Brain pericyte (primary cell): ENCODE data around the gene LPP.

ENCODE experiments used
- DNase-seq: peaks from one replicate; pipeline ENCODE4 v3.0.0-alpha.2; 2012; ENCODE audit warnings: low read depth, low spot score

The LPP gene

GRCh38 chr3:188510366-188510765 lies 356.4 kb downstream of the LPP start:
- no peak for DNase-seq

DNA sequence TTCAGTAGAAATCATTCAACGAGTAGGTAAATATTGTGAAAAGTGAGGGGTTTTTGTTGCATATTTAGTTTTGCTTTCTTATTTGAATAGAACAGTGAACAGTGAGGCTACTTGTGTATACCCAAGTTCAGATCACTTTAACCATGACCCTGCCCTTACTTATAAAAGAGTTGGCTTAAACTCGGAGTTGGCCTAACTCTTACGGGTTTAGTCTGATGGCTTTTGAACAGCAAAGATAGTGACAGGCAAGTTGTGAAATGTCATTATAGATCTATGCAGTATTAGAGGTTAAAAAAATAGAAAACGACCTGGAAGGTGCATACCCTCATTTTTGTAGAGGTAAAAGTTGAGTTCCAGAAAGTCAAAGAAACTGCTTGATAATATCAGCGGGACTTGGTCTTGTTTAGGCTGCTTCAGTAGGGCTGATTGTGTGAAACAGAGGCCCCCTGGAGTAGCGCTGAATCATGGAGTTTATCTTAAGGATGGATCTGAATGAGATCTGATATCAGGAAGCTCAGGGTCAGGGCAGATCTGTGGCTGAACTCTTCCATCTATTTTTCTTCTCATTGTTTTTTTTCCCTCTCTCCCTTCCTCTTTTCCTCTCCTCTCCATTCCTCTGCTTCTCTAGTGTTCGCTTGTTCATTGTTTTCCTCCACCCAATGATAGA lies 359.8 kb downstream of the LPP start:
- DNase-seq, result no peak

DNA sequence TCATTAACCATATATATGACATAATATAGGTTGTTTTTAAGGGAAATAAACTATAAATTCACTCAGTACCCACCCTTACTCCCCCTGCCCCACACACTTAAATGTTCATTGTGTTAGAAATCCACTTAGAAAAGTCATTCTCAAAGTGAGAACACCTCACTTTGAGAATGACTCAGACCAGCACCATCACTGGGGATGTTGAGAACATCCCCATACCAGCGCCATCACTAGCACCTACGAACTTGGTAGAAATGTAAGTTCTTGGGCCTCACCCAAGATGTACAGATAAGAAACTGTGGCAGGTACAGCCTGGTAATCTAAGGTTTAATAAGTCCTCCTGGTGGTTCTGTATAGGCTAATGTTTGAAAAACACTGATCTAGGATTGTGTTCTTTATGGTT lies 362.6 kb downstream of the LPP start:
- no peak for DNase-seq

GRCh38 chr3:188518416-188518815 lies 364.5 kb downstream of the LPP start:
- DNase-seq, result no peak

GRCh38 chr3:188518835-188519452 lies 365.0 kb downstream of the LPP start:
- no peak for DNase-seq

GRCh38 chr3:188520466-188520865 lies 366.5 kb downstream of the LPP start:
- DNase-seq, result no peak

GRCh38 chr3:188522115-188522514 lies 368.2 kb downstream of the LPP start:
- no peak for DNase-seq

DNA sequence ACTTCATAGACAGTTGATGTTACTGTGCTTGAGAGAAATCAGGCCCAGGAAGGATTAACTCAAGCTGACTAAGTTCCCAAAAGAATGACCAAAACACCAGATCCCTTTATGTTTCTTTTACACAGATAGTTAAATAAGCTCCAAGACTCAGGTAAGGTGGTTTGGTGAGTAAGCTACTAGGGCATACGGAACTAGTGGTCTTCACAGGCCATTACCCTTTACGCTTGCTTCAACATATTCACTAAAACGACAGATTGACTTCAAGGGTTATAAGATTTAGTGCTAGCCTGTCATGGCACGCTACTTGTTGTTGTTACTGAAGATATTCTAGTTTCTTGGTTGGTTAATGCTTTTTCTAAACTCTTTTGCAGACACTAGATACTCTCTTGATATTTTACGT lies 369.3 kb downstream of the LPP start:
- DNase-seq, result no peak

DNA sequence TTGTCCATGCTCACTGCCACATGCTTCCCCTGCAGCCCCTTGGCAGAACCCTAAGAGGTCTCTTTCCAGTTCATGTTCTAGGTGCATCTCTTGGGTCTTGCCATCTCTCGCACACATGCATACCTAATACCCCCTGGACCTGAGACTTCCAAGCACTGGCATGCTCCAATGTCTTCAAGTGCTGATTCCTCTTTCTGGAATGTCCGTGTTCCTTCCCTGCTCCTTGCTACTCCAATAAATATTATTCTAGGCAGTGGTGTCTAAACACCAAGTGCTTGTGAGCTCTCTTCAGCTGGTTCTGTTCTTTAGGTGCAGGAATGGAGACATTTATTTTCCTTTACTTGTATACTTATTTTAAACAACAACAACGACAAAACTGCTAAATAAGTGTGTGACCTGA lies 370.1 kb downstream of the LPP start:
- DNase-seq, result no peak

DNA sequence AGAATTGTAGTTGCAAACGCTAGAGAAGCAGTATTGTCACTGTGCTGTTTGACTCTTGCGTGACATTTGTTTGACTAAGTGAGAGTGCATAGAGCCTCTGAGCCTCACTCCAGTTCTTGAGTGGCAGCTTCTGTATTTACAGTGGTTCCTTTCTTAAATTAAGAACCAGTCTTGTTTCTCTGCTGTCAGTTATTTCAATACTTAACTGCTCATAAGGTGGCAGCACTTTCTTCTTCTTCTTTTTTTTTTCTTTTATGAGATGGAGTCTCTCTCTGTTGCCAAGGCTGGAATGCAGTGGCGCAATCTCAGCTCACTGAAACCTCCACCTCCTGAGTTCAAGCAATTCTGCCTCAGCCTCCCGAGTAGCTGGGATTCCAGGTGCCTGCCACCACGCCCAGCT lies 372.1 kb downstream of the LPP start:
- DNase-seq, result no peak

DNA sequence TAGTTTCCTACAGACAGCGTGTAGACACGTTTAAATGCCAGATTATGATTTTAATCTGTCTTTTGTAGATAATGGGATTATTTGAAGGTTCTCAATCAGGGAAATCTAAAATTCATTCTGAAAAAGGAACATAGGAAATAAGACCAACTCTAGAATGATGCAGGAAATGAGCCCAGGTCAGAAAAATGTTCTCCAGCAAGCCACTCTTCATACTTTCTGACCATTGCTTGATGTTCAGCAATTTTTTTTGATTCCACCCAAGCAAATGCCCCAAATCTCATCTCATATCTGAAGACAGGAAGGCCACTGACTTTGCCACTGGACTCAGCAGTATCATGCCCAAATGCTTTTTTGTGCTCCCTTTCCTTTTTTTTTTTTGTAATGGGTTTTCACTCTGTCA lies 373.4 kb downstream of the LPP start:
- DNase-seq, result no peak

GRCh38 chr3:188528396-188528795 lies 374.4 kb downstream of the LPP start:
- no peak for DNase-seq

DNA sequence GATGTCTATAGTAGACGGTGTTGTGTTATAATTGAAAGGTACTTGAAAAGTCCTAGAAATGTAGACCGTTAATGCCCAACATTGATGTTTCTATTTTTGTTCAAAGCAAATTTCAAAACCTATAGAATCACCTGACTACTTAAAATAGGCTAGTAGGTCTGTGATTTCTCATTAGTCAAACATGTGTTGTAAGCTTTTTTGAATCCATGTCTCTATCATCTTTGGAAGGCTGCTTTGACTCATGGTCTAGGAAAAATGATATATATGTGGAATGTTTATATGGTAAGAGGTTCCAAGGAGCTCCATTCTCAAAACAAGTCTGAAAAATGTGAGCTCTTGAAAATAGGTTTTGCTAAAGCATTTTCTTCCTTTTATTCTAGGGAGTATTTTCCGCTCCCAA lies 375.3 kb downstream of the LPP start:
- no peak for DNase-seq

GRCh38 chr3:188530226-188530625 lies 376.3 kb downstream of the LPP start:
- DNase-seq, result no peak

- DNase-seq, result no peak
Measured at GRCh38 chr3:188531210-188531609, 377.3 kb downstream of the LPP start.

- DNase-seq, result no peak
Measured at GRCh38 chr3:188533172-188533571, 379.2 kb downstream of the LPP start.

DNA sequence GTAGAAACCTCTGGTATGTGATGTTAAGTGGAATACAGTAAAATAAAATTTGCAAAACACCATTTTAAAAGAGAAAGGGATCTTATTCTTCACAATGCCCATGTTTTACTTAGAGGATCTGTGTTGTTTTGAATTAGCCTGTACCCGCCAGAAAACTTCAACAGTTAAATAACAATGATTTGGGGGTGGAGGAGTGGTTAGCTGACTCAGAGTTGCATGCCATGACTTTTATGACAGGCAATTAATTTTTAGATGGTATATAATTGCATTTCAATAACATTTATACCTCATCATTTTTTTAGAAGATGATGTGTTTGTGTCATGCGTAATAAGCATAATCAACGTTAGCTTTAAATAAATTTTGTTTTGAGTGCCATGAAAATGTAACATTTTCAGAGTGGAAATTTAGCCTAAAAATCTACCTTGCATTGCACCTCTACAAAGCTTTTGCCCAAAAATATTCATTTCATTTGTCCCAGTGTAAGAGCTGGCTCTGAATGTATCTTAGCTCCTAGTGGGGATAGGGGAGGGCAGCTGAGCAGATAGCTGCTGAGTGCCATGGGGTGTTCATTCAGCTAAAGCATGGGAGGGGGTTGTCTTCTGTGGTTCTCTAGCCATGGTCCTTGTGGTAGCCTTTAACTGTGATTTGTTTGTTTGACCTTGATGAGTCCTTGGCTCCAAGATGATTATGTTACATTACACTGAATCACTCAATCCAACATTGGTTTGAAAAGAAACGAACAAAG lies 379.8 kb downstream of the LPP start:
- DNase-seq, result no peak

- DNase-seq, result no peak
Measured at GRCh38 chr3:188534633-188535032, 380.7 kb downstream of the LPP start.

DNA sequence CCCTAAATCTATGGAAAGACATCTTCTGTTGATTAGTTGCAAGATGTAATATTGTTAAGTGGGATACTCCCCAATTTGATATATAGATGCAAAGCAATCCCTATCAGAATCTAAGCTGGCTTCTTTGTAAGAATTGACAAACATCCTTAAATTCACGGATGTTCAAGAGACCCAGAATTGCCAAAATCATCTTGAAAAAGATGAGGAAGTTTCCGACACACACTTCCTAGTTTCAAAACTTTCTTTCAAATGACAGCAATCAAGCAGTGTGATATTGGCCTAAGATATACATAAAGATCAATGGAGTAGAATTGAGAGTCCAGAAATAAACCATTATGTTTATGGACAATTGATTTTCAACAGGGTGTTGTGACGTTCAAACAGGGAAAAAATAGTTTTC lies 383.6 kb downstream of the LPP start:
- no peak for DNase-seq

GRCh38 chr3:188539037-188539436 lies 385.1 kb downstream of the LPP start:
- no peak for DNase-seq

DNA sequence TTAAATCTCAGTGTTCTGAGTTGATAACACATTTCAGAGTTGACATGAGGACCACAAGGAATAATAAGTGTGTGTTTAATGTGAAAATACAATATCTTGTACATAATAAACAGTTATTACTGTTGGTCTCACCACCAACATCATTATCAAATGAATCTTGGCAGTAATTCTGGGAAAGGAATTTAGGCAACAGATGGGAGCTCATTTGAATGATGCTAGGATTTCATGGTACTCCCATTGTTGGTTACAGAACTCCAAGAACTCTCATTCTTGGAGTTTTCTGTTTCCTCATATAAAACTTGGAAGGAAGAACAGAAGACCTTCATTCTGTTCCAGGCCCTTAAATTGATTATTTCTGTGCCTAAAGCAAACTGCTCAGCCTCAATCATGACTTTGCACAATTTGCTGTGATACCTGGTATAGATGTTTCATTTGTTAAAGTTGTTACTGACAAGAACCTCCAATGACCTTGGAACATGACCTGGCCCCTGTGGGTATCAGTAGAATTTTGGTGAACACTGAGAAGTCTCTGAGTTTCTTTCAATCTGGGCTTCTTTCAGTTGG lies 385.8 kb downstream of the LPP start:
- DNase-seq, result no peak

GRCh38 chr3:188542196-188542595 lies 388.2 kb downstream of the LPP start:
- DNase-seq, result no peak

DNA sequence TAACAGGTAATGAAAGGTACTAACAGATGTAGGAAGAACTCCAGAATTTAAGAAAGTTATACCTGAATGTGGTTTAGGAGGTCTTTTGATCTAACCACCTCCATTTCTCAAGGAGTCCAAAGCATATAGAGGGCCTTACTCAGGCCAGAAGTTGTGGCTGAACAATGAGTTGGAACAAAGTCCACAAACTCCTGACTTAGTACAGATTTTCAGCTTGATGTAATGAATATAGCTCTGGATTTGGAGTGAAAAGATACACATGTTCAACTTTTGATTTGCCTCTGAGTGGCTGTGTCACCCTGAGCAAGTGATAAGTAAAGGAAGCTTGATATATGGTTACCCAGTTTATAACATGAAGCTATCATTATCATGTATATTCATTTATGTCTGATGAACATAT lies 390.1 kb downstream of the LPP start:
- no peak for DNase-seq
